K562 (cell line): ENCODE measurements around the gene EIF3M. TPM values are rescaled to one million over a fixed set of nuclear protein-coding genes. Genes with fewer than 3 reads are reported as not detected.

Experiments used
- ASH1L ChIP-seq: fragments of 450-650 bp; IDR thresholded peaks from 2 replicates; pipeline ENCODE4 v1.6.1; 2018; ENCODE audit warnings: borderline replicate concordance, mild to moderate bottlenecking, low read depth; ENCODE audit not compliant: partially characterized antibody
- CBX8 ChIP-seq: fragments of 200-600 bp; sonication (generic); IDR thresholded peaks from 2 replicates; pipeline ENCODE4 v1.6.1; 2012; ENCODE audit warnings: borderline replicate concordance, mixed run types, low read depth, mild to moderate bottlenecking, moderate library complexity, mixed read lengths, low read length, control low read depth, inconsistent platforms; ENCODE audit not compliant: poor library complexity, severe bottlenecking; ENCODE audit errors: extremely low read depth
- DACH1 ChIP-seq: fragments of 450-650 bp; IDR thresholded peaks from 2 replicates; pipeline ENCODE4 v1.6.1; 2018; ENCODE audit not compliant: partially characterized antibody
- DNMT1 ChIP-seq: fragments of 450-650 bp; IDR thresholded peaks from 2 replicates; pipeline ENCODE4 v1.6.1; 2016; ENCODE audit warnings: antibody characterized with exemption, mild to moderate bottlenecking
- GATA2 ChIP-seq: sonication (generic); formaldehyde crosslinking; IDR thresholded peaks from 2 replicates; pipeline ENCODE4 v1.4.0; 2020; ENCODE audit warnings: mild to moderate bottlenecking, missing genetic modification reagents
- GTF2A2 ChIP-seq: IDR thresholded peaks from 2 replicates; pipeline ENCODE4 v1.6.1; 2016; ENCODE audit warnings: mild to moderate bottlenecking, missing genetic modification characterization, missing compliant biosample characterization
- MCM5 ChIP-seq: fragments of 450-650 bp; IDR thresholded peaks from 2 replicates; pipeline ENCODE4 v1.6.1; 2016; ENCODE audit warnings: low read depth
- MTF1 ChIP-seq: fragments of 250-450 bp; sonication (Bioruptor Pico); IDR thresholded peaks from 2 replicates; pipeline ENCODE4 v1.9.0; 2021; ENCODE audit warnings: moderate library complexity, mild to moderate bottlenecking, inconsistent platforms, borderline replicate concordance
- RBM14 ChIP-seq: fragments of 200-400 bp; formaldehyde crosslinking; IDR thresholded peaks from 2 replicates; pipeline ENCODE4 v1.6.1; 2018; ENCODE audit warnings: low read depth, mild to moderate bottlenecking, low read length, moderate library complexity, borderline replicate concordance; ENCODE audit not compliant: insufficient read depth
- SNRNP70 ChIP-seq: fragments of 200-400 bp; formaldehyde crosslinking; optimal IDR thresholded peaks from 2 replicates; pipeline ENCODE3; 2017; ENCODE audit warnings: low read depth, low read length
- SOX6 ChIP-seq: fragments of 450-650 bp; IDR thresholded peaks from 2 replicates; pipeline ENCODE4 v1.6.1; 2014; ENCODE audit warnings: mild to moderate bottlenecking
- TEAD2 ChIP-seq: fragments of 450-650 bp; IDR thresholded peaks from 2 replicates; pipeline ENCODE4 v1.6.1; 2016; ENCODE audit warnings: missing genetic modification characterization, control low read depth, missing compliant biosample characterization
- TGIF2 ChIP-seq: sonication (generic); formaldehyde crosslinking; IDR thresholded peaks from 2 replicates; pipeline ENCODE4 v1.8.1; 2022; ENCODE audit warnings: mild to moderate bottlenecking, missing genetic modification reagents, moderate library complexity
- ZFP30 ChIP-seq: fragments of 250-450 bp; sonication (Bioruptor Pico); IDR thresholded peaks from 2 replicates; pipeline ENCODE4 v1.8.0; 2022; ENCODE audit warnings: moderate library complexity, mild to moderate bottlenecking, inconsistent platforms, borderline replicate concordance
- ZNF232 ChIP-seq: sonication (generic); formaldehyde crosslinking; IDR thresholded peaks from 2 replicates; pipeline ENCODE4 v1.8.0; 2022; ENCODE audit warnings: mild to moderate bottlenecking, missing genetic modification reagents
- ZNF316 ChIP-seq: fragments of 450-650 bp; IDR thresholded peaks from 2 replicates; pipeline ENCODE4 v1.6.1; 2016
- polyA plus RNA-seq, 8 experiments: library from polyadenylated mRNA; depleted of rRNA in 4 of 8; stranded (reverse) in 5 of 8; unstranded in 3 of 8; fragments of >200 nt; fragmentation: Nextera tagmentation in 2 of 8; fragmentation: Illumina TruSeq in 1 of 8; extraction: Ambion mirVana in 2 of 8; extraction: Trizol in 1 of 8; gene quantifications; 2 replicates each; pipeline versions ENCODE4 v1.2.1 to v1.2.3, GENCODE V29; 2011 to 2014; ENCODE audit warnings: inconsistent platforms in 1 of 8, missing spikeins in 1 of 8
- total RNA-seq, 7 experiments: library from RNA; depleted of rRNA in 6 of 7; stranded (reverse); fragments of >200 nt in 6 of 7; fragmentation: Illumina TruSeq in 2 of 7; extraction: Trizol in 2 of 7; gene quantifications; 2 replicates each; pipeline versions ENCODE4 v1.2.1 to v1.2.3, GENCODE V29; 2011 to 2021; ENCODE audit warnings: low replicate concordance in 1 of 7
- TF ChIP-seq, protein P1 (sequence below): fragments of 450-650 bp; formaldehyde crosslinking; IDR thresholded peaks from 2 replicates; pipeline ENCODE4 v1.4.0; 2020; ENCODE audit warnings: mild to moderate bottlenecking, moderate library complexity
- TF ChIP-seq, protein P2 (sequence below): fragments of 450-650 bp; conservative IDR thresholded peaks from 2 replicates; pipeline ENCODE4 v1.6.1; 2016; ENCODE audit warnings: missing genetic modification characterization, low read depth, mild to moderate bottlenecking, control low read depth, missing compliant biosample characterization
- TF ChIP-seq, protein P3 (sequence below): fragments of 450-650 bp; formaldehyde crosslinking; IDR thresholded peaks from 2 replicates; pipeline ENCODE4 v1.4.0; 2022; ENCODE audit warnings: missing genetic modification characterization
- TF ChIP-seq, protein P4 (sequence below): fragments of 450-650 bp; IDR thresholded peaks from 2 replicates; pipeline ENCODE4 v1.6.1; 2017; ENCODE audit warnings: mild to moderate bottlenecking, moderate library complexity
- TF ChIP-seq, protein P5 (sequence below): sonication (generic); formaldehyde crosslinking; IDR thresholded peaks from 2 replicates; pipeline ENCODE4 v1.8.1; 2022; ENCODE audit warnings: missing genetic modification reagents

Gene EIF3M
- total and polyA plus RNA-seq, 9 of the 15 experiments (the other 6 are each of a cell fraction or from before 2014, with no cell fraction given) = 602 to 2,015 (median 1,058) TPM

DNA sequence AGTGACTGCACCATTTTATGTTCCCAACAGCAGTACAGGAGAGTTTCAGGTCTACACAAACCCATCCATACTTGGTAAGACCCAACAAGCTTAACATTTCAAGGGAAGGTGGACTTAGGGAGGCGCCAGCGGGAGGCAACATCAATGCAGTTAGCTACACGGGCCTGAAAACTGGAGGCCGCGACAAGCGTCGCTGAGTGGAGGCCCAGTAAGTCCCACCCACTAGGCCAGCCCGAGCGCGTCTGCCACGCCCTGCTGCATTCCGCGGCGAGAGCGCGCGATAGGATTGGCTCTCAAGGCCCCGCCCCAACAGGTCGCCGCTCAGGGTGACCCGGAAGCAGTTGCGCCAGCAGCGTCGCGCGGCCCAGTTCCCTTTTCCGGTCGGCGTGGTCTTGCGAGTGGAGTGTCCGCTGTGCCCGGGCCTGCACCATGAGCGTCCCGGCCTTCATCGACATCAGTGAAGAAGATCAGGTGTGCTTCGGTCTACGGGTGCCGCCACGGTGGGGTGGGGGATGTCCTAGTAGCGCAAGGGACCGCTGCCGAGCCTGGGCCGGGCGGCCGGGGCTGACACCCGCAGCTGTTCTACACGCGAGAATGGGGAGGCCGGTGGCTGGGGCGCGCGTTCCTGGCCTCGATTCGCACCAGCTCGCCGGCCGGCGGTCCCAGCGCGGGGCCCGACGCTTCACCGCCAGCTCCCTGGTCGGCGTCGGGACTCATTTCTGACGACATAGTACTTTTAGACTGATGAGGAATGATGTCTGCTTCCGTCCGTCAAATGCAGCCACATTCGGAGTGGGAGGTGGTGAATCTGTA is at the start of gene EIF3M (continued):
- TF ChIP-seq CBX8 = no peak
- TF ChIP-seq, protein P1, sequence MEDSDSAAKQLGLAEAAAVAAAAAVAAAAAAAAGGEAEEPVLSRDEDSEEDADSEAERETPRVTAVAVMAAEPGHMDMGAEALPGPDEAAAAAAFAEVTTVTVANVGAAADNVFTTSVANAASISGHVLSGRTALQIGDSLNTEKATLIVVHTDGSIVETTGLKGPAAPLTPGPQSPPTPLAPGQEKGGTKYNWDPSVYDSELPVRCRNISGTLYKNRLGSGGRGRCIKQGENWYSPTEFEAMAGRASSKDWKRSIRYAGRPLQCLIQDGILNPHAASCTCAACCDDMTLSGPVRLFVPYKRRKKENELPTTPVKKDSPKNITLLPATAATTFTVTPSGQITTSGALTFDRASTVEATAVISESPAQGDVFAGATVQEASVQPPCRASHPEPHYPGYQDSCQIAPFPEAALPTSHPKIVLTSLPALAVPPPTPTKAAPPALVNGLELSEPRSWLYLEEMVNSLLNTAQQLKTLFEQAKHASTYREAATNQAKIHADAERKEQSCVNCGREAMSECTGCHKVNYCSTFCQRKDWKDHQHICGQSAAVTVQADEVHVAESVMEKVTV = no peak
- TF ChIP-seq GATA2 (CRISPR knock-in tag) = no peak
- no peak for TF ChIP-seq MTF1 (CRISPR knock-in tag)
- TF ChIP-seq ZNF232 (CRISPR knock-in tag) = no peak
- TF ChIP-seq RBM14 = 0 out of 2 replicates have a peak, but pooled peaks have one; percentile 87
- TF ChIP-seq ASH1L = no peak
- TF ChIP-seq, protein P2, sequence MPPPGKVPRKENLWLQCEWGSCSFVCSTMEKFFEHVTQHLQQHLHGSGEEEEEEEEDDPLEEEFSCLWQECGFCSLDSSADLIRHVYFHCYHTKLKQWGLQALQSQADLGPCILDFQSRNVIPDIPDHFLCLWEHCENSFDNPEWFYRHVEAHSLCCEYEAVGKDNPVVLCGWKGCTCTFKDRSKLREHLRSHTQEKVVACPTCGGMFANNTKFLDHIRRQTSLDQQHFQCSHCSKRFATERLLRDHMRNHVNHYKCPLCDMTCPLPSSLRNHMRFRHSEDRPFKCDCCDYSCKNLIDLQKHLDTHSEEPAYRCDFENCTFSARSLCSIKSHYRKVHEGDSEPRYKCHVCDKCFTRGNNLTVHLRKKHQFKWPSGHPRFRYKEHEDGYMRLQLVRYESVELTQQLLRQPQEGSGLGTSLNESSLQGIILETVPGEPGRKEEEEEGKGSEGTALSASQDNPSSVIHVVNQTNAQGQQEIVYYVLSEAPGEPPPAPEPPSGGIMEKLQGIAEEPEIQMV (tag) = no peak
- no peak; the same call in 1 of the 2 replicates for TF ChIP-seq SOX6
- no peak for TF ChIP-seq DACH1
- TF ChIP-seq, protein P3, sequence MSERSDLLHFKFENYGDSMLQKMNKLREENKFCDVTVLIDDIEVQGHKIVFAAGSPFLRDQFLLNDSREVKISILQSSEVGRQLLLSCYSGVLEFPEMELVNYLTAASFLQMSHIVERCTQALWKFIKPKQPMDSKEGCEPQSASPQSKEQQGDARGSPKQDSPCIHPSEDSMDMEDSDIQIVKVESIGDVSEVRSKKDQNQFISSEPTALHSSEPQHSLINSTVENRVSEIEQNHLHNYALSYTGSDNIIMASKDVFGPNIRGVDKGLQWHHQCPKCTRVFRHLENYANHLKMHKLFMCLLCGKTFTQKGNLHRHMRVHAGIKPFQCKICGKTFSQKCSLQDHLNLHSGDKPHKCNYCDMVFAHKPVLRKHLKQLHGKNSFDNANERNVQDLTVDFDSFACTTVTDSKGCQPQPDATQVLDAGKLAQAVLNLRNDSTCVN (CRISPR knock-in tag) = peak; percentile 40; the same call in 1 of the 2 replicates
- TF ChIP-seq ZNF316 = no peak
- TF ChIP-seq TGIF2 (CRISPR knock-in tag) = no peak
- no peak for TF ChIP-seq SNRNP70
- TF ChIP-seq, protein P4, sequence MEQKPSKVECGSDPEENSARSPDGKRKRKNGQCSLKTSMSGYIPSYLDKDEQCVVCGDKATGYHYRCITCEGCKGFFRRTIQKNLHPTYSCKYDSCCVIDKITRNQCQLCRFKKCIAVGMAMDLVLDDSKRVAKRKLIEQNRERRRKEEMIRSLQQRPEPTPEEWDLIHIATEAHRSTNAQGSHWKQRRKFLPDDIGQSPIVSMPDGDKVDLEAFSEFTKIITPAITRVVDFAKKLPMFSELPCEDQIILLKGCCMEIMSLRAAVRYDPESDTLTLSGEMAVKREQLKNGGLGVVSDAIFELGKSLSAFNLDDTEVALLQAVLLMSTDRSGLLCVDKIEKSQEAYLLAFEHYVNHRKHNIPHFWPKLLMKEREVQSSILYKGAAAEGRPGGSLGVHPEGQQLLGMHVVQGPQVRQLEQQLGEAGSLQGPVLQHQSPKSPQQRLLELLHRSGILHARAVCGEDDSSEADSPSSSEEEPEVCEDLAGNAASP = no peak
- no peak for TF ChIP-seq MCM5
- TF ChIP-seq GTF2A2 (tag) = peak; percentile 62; the same call in 1 of the 2 replicates
- TF ChIP-seq, protein P5, sequence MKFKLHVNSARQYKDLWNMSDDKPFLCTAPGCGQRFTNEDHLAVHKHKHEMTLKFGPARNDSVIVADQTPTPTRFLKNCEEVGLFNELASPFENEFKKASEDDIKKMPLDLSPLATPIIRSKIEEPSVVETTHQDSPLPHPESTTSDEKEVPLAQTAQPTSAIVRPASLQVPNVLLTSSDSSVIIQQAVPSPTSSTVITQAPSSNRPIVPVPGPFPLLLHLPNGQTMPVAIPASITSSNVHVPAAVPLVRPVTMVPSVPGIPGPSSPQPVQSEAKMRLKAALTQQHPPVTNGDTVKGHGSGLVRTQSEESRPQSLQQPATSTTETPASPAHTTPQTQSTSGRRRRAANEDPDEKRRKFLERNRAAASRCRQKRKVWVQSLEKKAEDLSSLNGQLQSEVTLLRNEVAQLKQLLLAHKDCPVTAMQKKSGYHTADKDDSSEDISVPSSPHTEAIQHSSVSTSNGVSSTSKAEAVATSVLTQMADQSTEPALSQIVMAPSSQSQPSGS (CRISPR knock-in tag) = no peak
- TF ChIP-seq ZFP30 (CRISPR knock-in tag) = no peak
- peak; percentile 87; the same call in 1 of the 2 replicates for TF ChIP-seq TEAD2 (tag)
- TF ChIP-seq DNMT1 = no peak
